H1 (cell line): ENCODE measurements around the gene AGPAT2. TPM values are rescaled to one million over a fixed set of nuclear protein-coding genes. Genes with fewer than 3 reads are reported as not detected.
"Not testable (repeated sequence)": the region's sequence is repeated elsewhere in the genome, so short reads cannot be mapped to it uniquely, and the experiment has no call there.

Experiments used
- CTCF ChIA-PET: fragments of 300-600 bp; sonication (Branson Sonifier 250); formaldehyde crosslinking; loops from one replicate; lab custom pipeline; 2021; ENCODE audit not compliant: partially characterized antibody; lab: Charles Lee
- POLR2A ChIA-PET: fragments of 300-600 bp; sonication (Branson Sonifier 250); formaldehyde crosslinking; loops from one replicate; lab custom pipeline; 2021; ENCODE audit warnings: inconsistent platforms; ENCODE audit not compliant: partially characterized antibody; lab: Charles Lee
- DNase-seq, 2 experiments: peaks; one replicate each; pipeline versions ENCODE4 v3.0.0 to v3.0.0-alpha.2; 2010 to 2022; ENCODE audit warnings: low spot score in 2 of 2, low read depth in 1 of 2, mixed read lengths in 1 of 2
- FAIRE-seq: peaks from 2 replicates; lab custom pipeline; 2011; peaks lifted over from hg19 to GRCh38; lab: Jason Lieb, UNC
- H2AFZ ChIP-seq: 2 replicates; pipeline ENCODE4 v1.8.1; 2012; ENCODE audit warnings: low read length, inconsistent platforms
- H2AK5ac ChIP-seq: 2 replicates; pipeline ENCODE4 v1.6.1; 2013; ENCODE audit warnings: low read depth, low read length
- H2BK120ac ChIP-seq: replicated peaks from 2 replicates; pipeline ENCODE3; 2013; ENCODE audit warnings: low read depth, low read length, inconsistent platforms
- H2BK12ac ChIP-seq: 2 replicates; pipeline ENCODE4 v1.6.1; 2013; ENCODE audit warnings: low read depth, low read length
- H2BK15ac ChIP-seq: 2 replicates; pipeline ENCODE4 v1.6.1; 2013; ENCODE audit warnings: low read length
- H2BK20ac ChIP-seq: 2 replicates; pipeline ENCODE4 v1.6.1; 2013; ENCODE audit warnings: low read length
- H2BK5ac ChIP-seq: 2 replicates; pipeline ENCODE4 v1.6.1; 2013; ENCODE audit warnings: low read depth, low read length
- H3K14ac ChIP-seq: 2 replicates; pipeline ENCODE4 v1.6.1; 2013; ENCODE audit warnings: inconsistent platforms; ENCODE audit not compliant: insufficient read length
- H3K18ac ChIP-seq: 2 replicates; pipeline ENCODE4 v1.6.1; 2013; ENCODE audit warnings: low read length; ENCODE audit errors: extremely low read depth
- H3K23ac ChIP-seq: 2 replicates; pipeline ENCODE4 v1.6.1; 2013; ENCODE audit warnings: inconsistent platforms; ENCODE audit not compliant: insufficient read length
- H3K23me2 ChIP-seq: 2 replicates; pipeline ENCODE4 v1.6.1; 2013; ENCODE audit warnings: low read depth, low read length
- H3K27ac ChIP-seq: 2 replicates; pipeline ENCODE4 v1.6.1; 2011; ENCODE audit warnings: low read depth, low read length, inconsistent platforms
- H3K27me3 ChIP-seq, 4 experiments: replicated peaks in 1 of 4; 1 replicate in 1 of 4; 2 replicates in 3 of 4; pipeline versions ENCODE4 v1.6.1 to v1.8.1; 2011 to 2013; ENCODE audit warnings: low read length in 3 of 4, mild to moderate bottlenecking in 3 of 4, inconsistent platforms in 2 of 4, mixed read lengths in 2 of 4, moderate library complexity in 1 of 4; ENCODE audit not compliant: control insufficient read depth in 3 of 4, insufficient read depth in 3 of 4; ENCODE audit errors: extremely low read depth in 1 of 4
- H3K36me3 ChIP-seq, 4 experiments: 2 replicates each; pipeline versions ENCODE4 v1.6.1 to v1.8.1; 2011 to 2013; ENCODE audit warnings: mild to moderate bottlenecking in 4 of 4, low read length in 3 of 4, moderate library complexity in 2 of 4, control low read depth in 1 of 4, inconsistent platforms in 1 of 4; ENCODE audit not compliant: insufficient read depth in 4 of 4, control insufficient read depth in 2 of 4
- H3K4ac ChIP-seq: replicated peaks from 2 replicates; pipeline ENCODE3; 2013; ENCODE audit warnings: low read length, low read depth, mixed read lengths, inconsistent platforms; ENCODE audit not compliant: insufficient read length
- H3K4me1 ChIP-seq, 4 experiments: replicated peaks in 1 of 4; 1 replicate in 1 of 4; 2 replicates in 3 of 4; pipeline versions ENCODE4 v1.6.1 to v1.8.1; 2011 to 2013; ENCODE audit warnings: low read length in 3 of 4, inconsistent platforms in 2 of 4, mixed read lengths in 1 of 4; ENCODE audit not compliant: insufficient read depth in 4 of 4, control insufficient read depth in 3 of 4
- H3K4me2 ChIP-seq, 2 experiments: 2 replicates each; pipeline versions ENCODE4 v1.6.1 to v1.8.1; 2011 to 2013; ENCODE audit warnings: low read depth in 2 of 2, low read length in 2 of 2, control low read depth in 1 of 2, inconsistent platforms in 1 of 2, mild to moderate bottlenecking in 1 of 2; ENCODE audit not compliant: insufficient read depth in 1 of 2
- H3K4me3 ChIP-seq, 4 experiments: fragments of 200-600, 300-600 bp in 1 of 4; sonication (generic), shearing (Covaris generic), sonication (Bioruptor Twin) in 1 of 4; 2 replicates each; pipeline versions ENCODE4 v1.5.1 to v1.8.1; 2011 to 2016; ENCODE audit warnings: low read length in 4 of 4, low read depth in 3 of 4, control low read depth in 2 of 4, inconsistent platforms in 2 of 4, mild to moderate bottlenecking in 2 of 4, mixed read lengths in 1 of 4, moderate library complexity in 1 of 4; ENCODE audit not compliant: insufficient read depth in 2 of 4; ENCODE audit errors: extremely low read depth in 1 of 4
- H3K56ac ChIP-seq: replicated peaks from 2 replicates; pipeline ENCODE3; 2013; ENCODE audit warnings: low read depth, mild to moderate bottlenecking, mixed read lengths, low read length, inconsistent platforms; ENCODE audit not compliant: insufficient read length
- H3K79me1 ChIP-seq: 2 replicates; pipeline ENCODE4 v1.6.1; 2013; ENCODE audit warnings: low read depth, low read length, control low read depth
- H3K79me2 ChIP-seq, 2 experiments: 2 replicates each; pipeline versions ENCODE4 v1.6.1 to v1.8.1; 2012 to 2013; ENCODE audit warnings: low read length in 2 of 2, mild to moderate bottlenecking in 2 of 2, inconsistent platforms in 1 of 2; ENCODE audit not compliant: insufficient read depth in 2 of 2, control insufficient read depth in 1 of 2
- H3K9ac ChIP-seq, 4 experiments: replicated peaks in 1 of 4; 1 replicate in 1 of 4; 2 replicates in 3 of 4; pipeline versions ENCODE4 v1.6.1 to v1.8.1; 2011 to 2013; ENCODE audit warnings: low read depth in 3 of 4, low read length in 3 of 4, control low read depth in 2 of 4, mild to moderate bottlenecking in 2 of 4, moderate library complexity in 2 of 4, inconsistent platforms in 1 of 4; ENCODE audit errors: extremely low read depth in 1 of 4
- H3K9me3 ChIP-seq, 2 experiments: 2 replicates each; pipeline versions ENCODE4 v1.6.1 to v1.8.1; 2012 to 2013; ENCODE audit warnings: mild to moderate bottlenecking in 2 of 2, moderate library complexity in 2 of 2, control low read depth in 1 of 2, inconsistent platforms in 1 of 2, low read depth in 1 of 2, low read length in 1 of 2, mixed read lengths in 1 of 2; ENCODE audit not compliant: insufficient read depth in 2 of 2
- H4K20me1 ChIP-seq, 2 experiments: replicated peaks in 1 of 2; 2 replicates each; pipeline versions ENCODE3 to v1.8.1; 2011 to 2013; ENCODE audit warnings: inconsistent platforms in 2 of 2, low read length in 2 of 2, mild to moderate bottlenecking in 1 of 2; ENCODE audit not compliant: insufficient read depth in 2 of 2, control insufficient read depth in 1 of 2
- H4K5ac ChIP-seq: 2 replicates; pipeline ENCODE4 v1.6.1; 2013; ENCODE audit warnings: low read length, low read depth, mixed read lengths, inconsistent platforms; ENCODE audit not compliant: insufficient read length
- H4K8ac ChIP-seq: 2 replicates; pipeline ENCODE4 v1.8.0; 2013; ENCODE audit warnings: mild to moderate bottlenecking, moderate library complexity, low read length, inconsistent platforms; ENCODE audit not compliant: insufficient read depth; ENCODE audit errors: extremely low read depth
- H4K91ac ChIP-seq: replicated peaks from 2 replicates; pipeline ENCODE3; 2013; ENCODE audit warnings: low read length, mixed read lengths, inconsistent platforms; ENCODE audit not compliant: insufficient read length
- FOSL1 ChIP-seq: IDR thresholded peaks from 2 replicates; pipeline ENCODE4 v1.6.1; 2011; ENCODE audit warnings: mild to moderate bottlenecking, low read depth, low read length, moderate library complexity; ENCODE audit not compliant: insufficient read depth
- KDM1A ChIP-seq: fragments of 200-600, 300-600 bp; sonication (generic); IDR thresholded peaks from 2 replicates; pipeline ENCODE4 v1.7.1; 2016; ENCODE audit warnings: mild to moderate bottlenecking, low read length, borderline replicate concordance
- SP2 ChIP-seq: IDR thresholded peaks from 2 replicates; pipeline ENCODE4 v1.6.1; 2012; ENCODE audit warnings: mild to moderate bottlenecking, low read length, inconsistent platforms
- TAF1 ChIP-seq: IDR thresholded peaks from 2 replicates; pipeline ENCODE4 v1.6.1; 2011; ENCODE audit warnings: mild to moderate bottlenecking, low read depth, low read length
- TBP ChIP-seq: IDR thresholded peaks from 2 replicates; pipeline ENCODE4 v1.6.1; 2011; ENCODE audit warnings: low read depth, low read length, improper control_type of control experiment
- WGBS, 2 experiments: shearing (Covaris generic) in 1 of 2; methylation state at CpG; one replicate each; pipeline versions ENCODE4 v1.1.6 to v1.1.7; 2013 to 2015; ENCODE audit warnings: low lambda C conversion rate in 2 of 2, mixed read lengths in 2 of 2, inconsistent platforms in 1 of 2, low coverage in 1 of 2, missing lambda C conversion rate in 1 of 2; ENCODE audit not compliant: insufficient replicate concordance in 2 of 2, insufficient coverage in 1 of 2, insufficient read length in 1 of 2; ENCODE audit errors: extremely low coverage in 1 of 2, missing lambda C conversion rate in 1 of 2; 5-methylcytosine and 5-hydroxymethylcytosine counted together
- polyA plus RNA-seq, 7 experiments: library from polyadenylated mRNA; depleted of rRNA in 3 of 7; stranded (reverse) in 5 of 7; unstranded in 2 of 7; fragments of >200 nt in 5 of 7; fragments of 200-250 nt in 2 of 7; gene quantifications; 1 replicate in 5 of 7; 2 replicates in 1 of 7; 4 replicates in 1 of 7; pipeline versions ENCODE4 v1.2.1 to v1.2.3, GENCODE V29; 2011 to 2013; ENCODE audit warnings: missing spikeins in 2 of 7, mixed read lengths in 2 of 7
- total RNA-seq: library from RNA; stranded (reverse); fragmentation: NEBNext Ultra II Directional; extraction: Animal tissue kit (Norgen Biotek cat#: 25700); gene quantifications from 2 replicates; pipeline ENCODE4 v1.2.1, GENCODE V29; 2021

AGPAT2 gene
- total and polyA plus RNA-seq, 2 of the 8 experiments (the other 6 are each of a cell fraction or from before 2014, with no cell fraction given): 31.6 to 37.6 TPM

DNA sequence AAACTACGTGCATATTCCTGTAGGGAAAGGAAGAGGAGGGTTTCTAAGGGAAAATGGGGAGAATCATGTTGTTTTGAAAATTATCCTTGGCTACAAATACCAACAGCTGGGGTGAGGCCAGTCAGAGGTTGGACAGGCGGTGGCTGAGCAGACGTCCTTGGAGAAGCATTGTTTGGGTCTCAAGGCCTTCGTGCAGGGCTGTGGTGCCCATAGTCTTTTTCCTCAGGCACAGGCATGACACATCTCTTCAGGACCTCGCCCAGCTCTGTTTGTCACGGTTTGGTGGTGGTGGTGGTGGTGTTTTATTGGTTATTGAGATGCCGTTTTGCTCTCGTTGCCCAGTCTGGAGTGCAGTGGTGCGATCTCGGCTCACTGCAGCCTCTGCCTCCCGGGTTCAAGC lies 52.4 kb downstream of the AGPAT2 start (continued):
- TF ChIP-seq TBP: no peak
- TF ChIP-seq KDM1A: no peak
- no peak for TF ChIP-seq SP2
- no peak for TF ChIP-seq TAF1
- TF ChIP-seq FOSL1: no peak

DNA sequence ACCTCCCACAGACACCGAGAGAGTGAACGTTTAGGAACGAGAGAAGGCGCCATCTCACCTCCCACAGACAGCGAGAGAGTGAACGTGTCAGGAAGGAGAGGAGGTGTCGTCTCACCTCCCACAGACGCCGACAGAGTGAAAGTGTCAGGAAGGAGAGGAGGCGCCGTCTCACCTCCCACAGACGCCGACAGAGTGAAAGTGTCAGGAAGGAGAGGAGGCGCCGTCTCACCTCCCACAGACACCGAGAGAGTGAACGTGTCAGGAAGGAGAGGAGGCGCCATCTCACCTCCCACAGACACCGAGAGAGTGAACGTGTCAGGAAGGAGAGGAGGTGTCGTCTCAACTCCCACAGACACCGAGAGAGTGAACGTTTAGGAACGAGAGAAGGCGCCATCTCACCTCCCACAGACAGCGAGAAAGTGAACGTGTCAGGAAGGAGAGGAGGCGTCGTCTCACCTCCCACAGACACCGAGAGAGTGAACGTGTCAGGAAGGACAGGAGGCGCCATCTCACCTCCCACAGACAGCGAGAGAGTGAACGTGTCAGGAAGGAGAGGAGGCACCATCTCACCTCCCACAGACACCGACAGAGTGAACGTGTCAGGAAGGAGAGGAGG lies 54.7 kb downstream of the AGPAT2 start:
- not testable (repeated sequence) for FAIRE-seq, H3K18ac ChIP-seq, H3K9ac ChIP-seq, H3K4ac ChIP-seq, H3K23me2 ChIP-seq, H2AFZ ChIP-seq, H2BK20ac ChIP-seq, H3K27ac ChIP-seq, H3K27me3 ChIP-seq, H4K91ac ChIP-seq, H3K4me1 ChIP-seq, H3K4me2 ChIP-seq, H2BK5ac ChIP-seq, H3K14ac ChIP-seq, H3K36me3 ChIP-seq, H4K8ac ChIP-seq, H3K4me3 ChIP-seq, H3K9me3 ChIP-seq, H3K79me1 ChIP-seq, H4K20me1 ChIP-seq, H2BK120ac ChIP-seq, H3K79me2 ChIP-seq, H3K56ac ChIP-seq, H4K5ac ChIP-seq, H3K23ac ChIP-seq
- H2BK15ac ChIP-seq: peak overlapping the region; percentile 96; the same call in 1 of the 2 replicates
- peak overlapping the region; percentile 86; the same call in 1 of the 2 replicates for H2AK5ac ChIP-seq
- ChIA-PET POLR2A (interaction anchor here (1.2 to 1.4 kb wide), 2 partner anchors 145 kb away, joined by 3 to 4 read pairs; no protein-coding TSS in a partner anchor), CTCF (interaction anchor here (1.0 to 16.1 kb wide), 9 partner anchors 9 to 198 kb away, joined by 3 to 237 read pairs (median 8); no protein-coding TSS in a partner anchor)
- DNase-seq: peak in 1 of 2 experiments; percentile 43
- H2BK12ac ChIP-seq: peak overlapping the region; percentile 60; the same call in 1 of the 2 replicates
- WGBS, 2 experiments: 90% methylated on average over 35 of the region's 36 CpGs; no CpG with 5 or more reads in 1 of the 2 experiments
